Activated CD8-positive, alpha-beta memory T cell treated with anti-CD3 and anti-CD28 coated beads for 36 hours (primary cell): ENCODE results near the gene SIX4. TPM values are rescaled to one million over a fixed set of nuclear protein-coding genes. Genes with fewer than 3 reads are reported as not detected.

Source experiments
- CTCF ChIA-PET: fragments of 350-600 bp; sonication (Branson Sonifier 250); formaldehyde crosslinking; loops from one replicate; lab custom pipeline; 2021; ENCODE audit warnings: antibody characterized with exemption; lab: Charles Lee
- POLR2A ChIA-PET: fragments of 350-600 bp; sonication (Branson Sonifier 250); formaldehyde crosslinking; loops from one replicate; lab custom pipeline; 2021; ENCODE audit warnings: antibody characterized with exemption; lab: Charles Lee
- total RNA-seq, 2 experiments: library from RNA; stranded (reverse); gene quantifications; one replicate each; pipeline ENCODE4 v1.2.3, GENCODE V29; 2021

SIX4 gene
- total RNA-seq, 2 experiments from 2014 or later, result 0.10 to 0.17 TPM

DNA sequence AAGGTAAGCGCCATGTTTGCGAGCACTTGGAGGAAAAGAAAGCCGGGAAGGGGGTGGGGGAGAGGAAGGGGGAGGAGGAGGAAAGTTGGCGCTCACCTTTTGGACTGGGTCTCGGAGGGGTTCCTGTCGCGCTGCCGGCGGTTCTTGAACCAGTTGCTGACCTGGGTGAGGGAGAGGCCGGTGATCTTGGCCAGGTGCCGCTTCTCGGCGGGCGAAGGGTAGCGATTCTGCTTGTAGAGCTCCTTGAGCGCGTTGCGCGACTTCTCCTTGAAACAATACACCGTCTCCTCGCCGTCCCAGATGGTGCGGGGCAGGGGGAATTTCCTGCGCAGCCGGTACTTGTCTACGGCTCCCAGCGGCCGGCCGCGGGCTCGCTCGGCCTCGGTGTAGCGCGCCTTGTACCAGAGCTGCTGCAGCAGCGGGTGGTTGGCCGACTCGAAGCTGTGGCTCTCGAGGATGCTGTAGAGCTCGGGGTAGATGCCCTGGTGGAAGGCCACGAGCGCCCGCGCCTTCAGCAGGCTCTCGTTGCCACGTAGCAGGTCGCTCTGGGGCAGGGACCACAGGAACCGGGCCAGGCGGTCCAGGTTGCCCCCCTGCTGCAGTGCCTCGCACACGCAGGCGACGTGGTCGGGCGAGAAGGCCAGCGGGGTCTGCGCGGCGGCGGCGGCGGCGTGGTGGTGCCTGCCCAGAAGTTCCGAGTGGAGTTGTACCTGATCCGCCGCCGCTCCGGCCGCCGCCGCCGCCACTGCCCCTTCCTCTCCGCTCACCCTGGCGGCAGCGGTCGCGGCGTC is 840 bp downstream of the SIX4 start:
- ChIA-PET CTCF (interaction anchor here (1.1 kb wide), 1 partner anchor 257 kb away, joined by 3 read pairs; the partner anchor contains the start of gene TRMT5), POLR2A (interaction anchor here (0.6 kb wide), 1 partner anchor 321 kb away, joined by 5 read pairs; no protein-coding TSS in a partner anchor)

DNA sequence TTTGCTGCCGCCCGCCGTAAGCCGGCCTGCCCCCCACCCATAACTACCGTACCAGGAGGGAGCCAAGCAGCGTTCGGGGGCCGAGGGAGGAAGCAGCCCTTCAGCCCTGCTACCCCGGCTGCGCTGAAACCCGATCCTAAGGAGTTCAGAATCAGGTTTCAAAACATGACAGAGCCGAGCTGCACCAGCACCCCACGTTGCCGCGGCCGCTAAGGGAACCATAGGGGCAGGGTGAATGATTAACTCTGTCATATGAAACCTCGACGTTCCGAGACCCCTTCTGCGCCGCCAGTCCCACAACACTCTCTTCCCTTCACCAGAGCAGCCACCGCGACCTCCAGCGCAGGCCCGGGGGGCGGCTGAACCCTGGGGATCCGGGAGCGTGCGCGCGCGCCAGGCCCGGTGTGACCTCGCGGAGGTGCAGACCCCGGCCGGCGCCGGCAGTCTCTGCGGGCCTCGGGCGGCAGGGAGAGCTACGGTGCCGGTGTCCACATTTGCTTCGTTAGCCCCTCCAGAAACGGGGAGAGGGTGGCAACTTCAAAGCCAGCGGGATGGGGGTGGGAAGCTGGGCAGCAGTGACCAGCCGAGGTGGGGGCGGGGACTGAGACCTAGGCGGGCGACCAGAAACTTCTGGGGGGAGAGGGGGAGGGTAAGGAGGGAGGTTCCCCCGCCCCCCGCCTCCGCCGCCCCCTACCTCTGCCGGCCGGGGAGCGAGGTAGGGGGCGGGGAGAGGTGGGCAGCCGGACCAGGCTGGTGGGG is 1.6 kb downstream of the SIX4 start:
- POLR2A ChIA-PET, result interaction anchor here (0.6 kb wide), 1 partner anchor 321 kb away, joined by 5 read pairs; no protein-coding TSS in a partner anchor

DNA sequence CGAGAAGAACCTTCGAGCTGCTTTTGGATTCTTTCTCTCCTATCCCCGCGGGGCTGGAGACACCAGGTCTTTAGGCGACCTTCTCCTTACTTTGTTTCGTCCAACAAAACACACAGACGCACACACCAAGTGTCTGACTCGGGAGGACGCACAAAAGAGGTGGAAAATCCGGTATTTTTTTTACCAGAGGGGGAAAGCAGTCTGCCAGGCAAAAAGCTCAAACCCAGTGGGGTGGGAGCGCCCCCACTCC is 2.1 kb downstream of the SIX4 start:
- POLR2A ChIA-PET, result no interaction called here
- CTCF ChIA-PET, result no interaction called here

More for the DNA sequence above, 1.6 kb downstream of the SIX4 start:
- CTCF ChIA-PET, result interaction anchor here (0.6 kb wide), 1 partner anchor 458 kb away, joined by 3 read pairs; no protein-coding TSS in a partner anchor

DNA sequence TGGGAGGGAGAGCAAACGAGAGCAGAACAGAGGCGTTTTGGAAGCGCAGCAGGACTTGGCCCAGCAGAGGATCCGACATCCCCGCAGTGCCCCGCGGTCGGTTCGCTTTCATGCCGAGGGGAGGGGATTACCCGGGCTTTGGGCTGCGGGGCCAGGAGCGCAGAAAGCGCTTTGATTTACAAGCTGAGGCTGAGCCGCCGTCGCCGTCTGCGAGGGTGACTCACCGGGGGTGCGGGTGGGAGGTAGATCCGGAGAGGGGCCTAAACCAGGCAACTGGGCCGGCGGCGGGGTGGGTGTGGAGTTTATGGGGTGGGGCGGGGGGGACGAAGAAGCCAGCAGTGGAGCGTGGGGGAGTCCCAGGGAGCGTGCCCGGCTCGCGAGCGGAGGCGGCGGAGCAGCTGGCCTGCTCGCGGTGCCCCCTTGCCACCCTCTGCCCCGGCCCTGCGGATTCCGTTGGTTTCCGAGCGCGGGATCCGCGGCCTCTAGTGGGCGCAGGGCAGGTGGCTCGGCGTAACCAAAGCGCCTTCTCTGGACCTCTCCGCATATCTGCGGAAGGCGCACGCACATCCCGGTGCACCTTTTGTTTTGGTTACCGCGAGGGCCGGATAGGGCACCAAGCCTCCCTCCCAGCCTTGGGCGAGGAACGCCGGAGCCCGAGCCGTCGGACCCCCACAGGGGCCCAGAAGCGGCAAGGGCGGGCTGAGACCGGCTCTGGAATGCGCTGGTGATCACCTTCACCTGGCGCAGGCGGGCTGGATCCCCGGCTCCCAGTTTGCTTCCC is 2.6 kb downstream of the SIX4 start:
- ChIA-PET POLR2A (interaction anchor here (0.8 kb wide), 1 partner anchor 32 kb away, joined by 3 read pairs; no protein-coding TSS in a partner anchor), CTCF (interaction anchor here (0.6 to 1.4 kb wide), 3 partner anchors 12 to 249 kb away, joined by 3 to 4 read pairs (median 4); no protein-coding TSS in a partner anchor)

DNA sequence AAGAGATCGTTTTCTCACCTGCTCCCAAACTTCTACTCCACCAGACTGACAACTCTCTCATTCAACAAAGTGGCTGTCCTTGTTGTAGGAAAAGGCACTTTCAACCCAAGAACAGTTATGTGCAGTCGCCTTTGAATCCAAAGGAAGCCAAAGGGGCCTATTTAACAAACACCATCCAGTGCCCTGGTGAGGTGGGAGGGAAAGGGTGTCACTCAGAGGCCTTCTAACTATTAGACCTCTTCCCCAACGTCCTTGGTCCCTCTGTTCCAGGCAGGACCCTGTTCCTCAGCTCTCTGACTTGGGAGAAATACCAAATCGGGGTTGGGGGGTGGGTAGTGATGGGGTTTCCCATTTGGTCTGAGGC is 3.2 kb downstream of the SIX4 start:
- ChIA-PET POLR2A (interaction anchor here (0.8 kb wide), 1 partner anchor 32 kb away, joined by 3 read pairs; no protein-coding TSS in a partner anchor), CTCF (interaction anchor here (0.6 to 1.4 kb wide), 3 partner anchors 13 to 250 kb away, joined by 3 to 4 read pairs (median 4); no protein-coding TSS in a partner anchor)

DNA sequence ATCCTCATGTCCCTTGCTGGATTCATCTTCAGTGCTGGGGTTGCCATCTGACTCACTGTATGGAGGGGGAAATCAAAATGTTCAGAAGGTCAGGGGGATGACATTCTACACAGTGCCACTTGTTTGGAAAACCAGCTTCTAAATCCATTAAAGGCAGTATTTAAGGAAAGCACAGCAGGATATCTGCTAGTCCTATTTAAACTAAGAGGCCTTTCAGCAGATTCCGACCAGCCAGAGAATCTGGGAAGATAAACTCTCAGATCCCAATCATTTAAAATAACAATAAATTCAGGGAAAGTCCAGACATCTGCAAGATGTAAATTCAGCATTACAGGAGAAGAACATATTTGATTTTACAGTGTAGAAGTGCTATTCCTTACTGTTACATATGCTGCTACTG is 3.8 kb downstream of the SIX4 start:
- CTCF ChIA-PET, result interaction anchor here (0.6 to 1.4 kb wide), 3 partner anchors 13 to 250 kb away, joined by 3 to 4 read pairs (median 4); no protein-coding TSS in a partner anchor

DNA sequence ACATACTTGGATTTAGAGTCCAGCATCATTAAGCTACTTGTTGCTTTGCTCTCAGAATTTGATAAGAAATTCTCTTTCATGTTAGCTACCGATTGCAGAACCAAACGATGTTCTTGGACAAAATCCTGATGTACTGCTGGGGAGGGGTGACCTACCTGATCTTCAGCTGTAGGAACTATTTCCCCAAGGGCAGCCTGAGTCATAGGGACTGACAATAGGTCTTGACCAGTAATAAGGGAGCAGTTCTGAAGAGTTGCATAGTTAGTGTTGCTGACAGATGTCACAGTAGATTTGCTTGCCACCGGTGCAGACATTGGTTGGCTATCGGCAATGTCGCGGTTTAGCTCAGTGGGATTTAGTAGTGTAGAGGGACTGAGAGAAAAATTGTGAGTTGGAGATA is 10.6 kb downstream of the SIX4 start:
- POLR2A ChIA-PET, result no interaction called here
- CTCF ChIA-PET, result interaction anchor here (0.6 kb wide), 1 partner anchor 12 kb away, joined by 5 read pairs; no protein-coding TSS in a partner anchor

More for the DNA sequence above, 3.8 kb downstream of the SIX4 start:
- POLR2A ChIA-PET, result no interaction called here

DNA sequence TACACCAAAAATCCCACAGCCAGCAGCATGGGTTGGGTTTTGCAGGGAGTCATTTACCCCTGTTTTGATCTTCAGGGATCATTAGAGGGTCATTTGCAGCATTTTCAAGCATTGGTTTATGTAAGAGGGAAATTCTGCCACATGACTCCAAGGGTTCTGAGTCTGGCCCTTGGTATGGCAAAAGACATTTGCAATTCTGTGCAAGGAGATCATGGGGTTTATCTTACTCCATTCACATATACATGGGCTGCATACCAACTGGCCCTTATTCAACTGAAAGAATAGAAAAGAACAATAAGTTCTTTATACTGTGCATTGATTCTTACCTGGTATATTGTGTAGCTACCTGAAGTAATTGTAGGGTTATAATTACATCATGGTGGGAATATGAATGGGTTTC is 13.7 kb downstream of the SIX4 start:
- POLR2A ChIA-PET, result no interaction called here
- CTCF ChIA-PET, result no interaction called here

DNA sequence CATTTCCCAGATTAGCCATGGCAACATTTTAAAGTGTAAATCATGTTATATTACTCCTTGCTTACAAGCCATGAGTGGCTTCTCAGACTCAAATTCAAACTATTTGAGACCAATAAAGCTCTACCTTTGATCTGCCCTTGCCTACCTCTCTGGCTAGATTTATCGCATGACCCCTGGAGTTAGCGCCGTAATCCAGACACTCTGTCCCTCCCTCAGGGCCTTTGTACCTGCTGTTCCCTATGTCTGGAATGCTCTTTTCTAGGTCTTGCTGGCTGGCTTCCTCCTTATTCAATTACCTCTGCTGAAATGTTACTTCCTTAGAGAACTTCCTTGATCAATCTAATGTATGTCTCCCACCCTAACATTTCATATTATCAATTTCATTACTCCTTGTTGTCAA is 16.3 kb downstream of the SIX4 start:
- ChIA-PET POLR2A (no interaction called here), CTCF (no interaction called here)

DNA sequence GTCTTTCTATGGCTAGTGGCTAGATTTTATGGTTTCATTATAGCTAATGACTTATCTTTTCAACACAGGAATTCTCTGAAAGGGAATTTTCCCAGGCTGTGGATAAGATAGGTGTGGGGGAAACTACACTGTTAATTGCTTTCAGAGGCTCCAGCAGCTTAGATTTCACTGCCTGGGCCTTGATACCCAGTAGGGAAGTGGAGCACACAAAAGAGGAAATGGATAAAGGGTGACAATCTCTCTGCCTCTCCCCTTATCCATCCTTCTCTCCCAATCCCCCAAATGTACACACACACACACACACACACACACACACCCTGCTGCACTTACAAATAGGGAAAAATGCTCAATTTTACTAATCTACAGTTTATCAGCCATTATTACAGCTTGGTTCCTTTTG is 19.1 kb downstream of the SIX4 start:
- ChIA-PET POLR2A (interaction anchor here (0.7 kb wide), 1 partner anchor 1128 kb away, joined by 7 read pairs; no protein-coding TSS in a partner anchor), CTCF (no interaction called here)

DNA sequence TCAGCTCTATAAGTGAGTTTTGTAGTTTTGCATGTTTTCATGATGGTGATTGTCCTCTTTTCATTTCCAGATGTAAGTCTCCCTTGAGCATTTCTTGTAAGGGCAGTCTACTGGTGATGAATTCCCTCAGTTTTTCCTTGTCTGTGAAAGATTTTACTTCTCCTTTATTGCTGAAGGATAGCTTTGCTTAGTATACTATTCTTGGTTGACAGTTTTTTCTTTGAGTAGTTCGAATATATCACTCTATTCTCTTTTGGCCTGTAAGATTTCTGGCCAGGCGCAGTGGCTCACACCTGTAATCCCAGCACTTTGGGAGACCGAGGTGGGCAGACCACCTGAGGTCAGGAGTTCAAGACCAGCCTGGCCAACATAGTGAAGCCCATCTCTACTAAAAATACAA is 23.6 kb downstream of the SIX4 start:
- CTCF ChIA-PET, result interaction anchor here (1.1 kb wide), 1 partner anchor 75 kb away, joined by 4 read pairs; no protein-coding TSS in a partner anchor
- POLR2A ChIA-PET, result no interaction called here

DNA sequence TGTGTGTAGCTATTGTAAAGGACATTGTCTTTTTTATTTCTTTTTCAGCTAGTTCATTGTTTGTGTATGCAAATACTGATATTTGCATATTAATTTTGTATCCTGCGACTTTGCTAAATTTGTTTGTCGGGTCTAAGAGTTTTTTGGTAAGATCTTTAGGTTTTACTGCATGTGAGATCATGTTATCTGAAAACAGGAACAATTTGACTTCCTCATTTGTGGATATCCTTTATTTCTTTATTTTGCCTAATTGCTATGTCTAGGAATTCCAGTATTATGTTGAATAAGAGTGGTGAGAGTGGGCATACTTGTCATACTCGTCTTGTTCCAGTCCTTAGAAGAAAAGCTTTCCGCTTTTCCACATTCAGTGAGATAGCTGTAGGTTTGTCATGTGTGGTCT is 28.8 kb downstream of the SIX4 start:
- POLR2A ChIA-PET, result no interaction called here
- CTCF ChIA-PET, result no interaction called here

DNA sequence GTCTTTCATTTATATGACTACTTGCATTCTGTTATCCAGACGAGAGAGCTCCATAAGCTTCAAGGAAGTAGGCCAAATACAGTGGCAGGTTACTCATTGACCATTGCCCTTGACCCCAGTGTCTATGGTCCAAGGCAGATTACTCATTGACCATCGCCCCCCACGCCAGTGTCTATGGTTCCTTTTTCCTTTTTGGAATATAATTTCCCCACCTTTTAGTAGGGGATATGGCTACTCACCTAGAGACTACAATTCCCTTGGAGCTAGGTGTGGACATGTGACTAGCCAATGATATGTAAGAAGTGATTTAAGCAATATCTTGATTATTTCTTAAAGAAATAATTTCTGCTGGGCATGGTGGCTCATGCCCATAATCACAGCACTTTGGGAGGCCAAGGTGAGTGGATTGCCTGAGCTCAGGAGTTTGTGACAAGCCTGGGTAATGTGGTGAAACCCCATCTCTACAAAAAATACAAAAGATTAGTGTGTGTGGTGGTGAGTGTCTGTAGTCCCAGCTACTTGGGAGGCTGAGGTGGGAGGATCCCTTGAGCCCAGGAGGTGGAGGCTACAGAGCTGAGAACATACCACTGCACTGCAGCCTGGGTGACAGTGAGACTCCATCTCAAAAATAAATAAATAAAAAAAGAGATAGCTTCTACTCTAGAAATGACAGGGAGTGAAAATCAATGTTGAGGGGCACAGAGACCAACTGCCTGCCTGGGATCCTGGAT is 32.6 kb downstream of the SIX4 start:
- POLR2A ChIA-PET, result no interaction called here

DNA sequence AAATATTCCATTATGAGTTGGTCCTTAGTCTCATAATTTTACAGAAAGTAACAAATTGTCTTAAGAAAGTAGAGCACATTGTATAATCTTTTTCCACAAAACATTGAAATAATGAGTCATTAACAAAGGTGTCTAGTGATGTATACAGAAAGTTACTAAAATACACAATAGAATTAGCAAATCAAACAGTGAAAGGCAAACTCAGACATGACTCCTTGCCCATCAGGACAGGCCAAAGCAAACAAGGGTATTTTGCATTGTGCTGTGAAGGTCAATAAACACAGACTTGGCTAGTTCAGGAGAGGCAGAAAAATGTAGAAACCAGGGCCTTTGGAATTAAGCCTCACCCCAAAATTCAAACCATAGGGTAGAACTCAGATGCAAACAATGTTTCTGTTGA is 37.3 kb downstream of the SIX4 start:
- CTCF ChIA-PET, result no interaction called here
- POLR2A ChIA-PET, result no interaction called here

More for the DNA sequence above, 32.6 kb downstream of the SIX4 start:
- CTCF ChIA-PET, result no interaction called here

DNA sequence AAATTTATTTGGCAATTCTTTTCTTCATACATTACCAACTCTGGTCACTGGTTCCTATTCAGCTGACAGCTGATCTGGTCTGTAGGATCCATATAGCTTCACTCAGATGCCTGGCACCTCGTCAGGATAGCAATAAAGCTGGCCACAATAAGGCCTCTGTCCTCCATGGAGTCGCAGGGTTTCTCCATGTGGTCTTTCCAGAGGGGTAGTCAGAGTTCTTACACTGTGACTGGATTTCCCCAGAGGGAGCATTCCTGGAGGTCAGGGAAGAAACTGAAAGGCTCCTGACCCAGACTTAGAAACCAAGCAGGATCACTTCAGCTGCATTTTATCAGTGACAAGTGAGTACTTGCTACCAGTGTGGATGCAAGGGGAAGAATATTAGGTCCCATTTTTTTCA is 39.9 kb downstream of the SIX4 start:
- ChIA-PET POLR2A (no interaction called here), CTCF (no interaction called here)

DNA sequence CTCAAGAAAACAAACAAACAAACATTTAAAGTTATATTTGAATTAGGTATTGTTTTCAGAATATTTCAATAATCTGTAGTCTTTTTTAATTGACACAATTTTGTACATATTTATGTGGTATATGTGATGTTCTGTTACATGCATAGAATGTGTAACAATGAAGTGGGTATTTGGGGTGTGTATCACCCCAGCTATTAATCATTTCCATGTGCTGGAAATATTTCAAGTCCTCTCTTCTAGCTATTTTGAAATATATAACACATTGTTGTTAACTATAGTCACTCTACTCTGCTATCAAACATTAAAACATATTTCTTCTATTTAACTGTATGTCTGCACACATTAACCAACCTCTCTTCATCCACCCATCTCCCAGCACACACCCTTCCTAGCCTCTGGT is 42.9 kb downstream of the SIX4 start:
- ChIA-PET POLR2A (no interaction called here), CTCF (no interaction called here)

DNA sequence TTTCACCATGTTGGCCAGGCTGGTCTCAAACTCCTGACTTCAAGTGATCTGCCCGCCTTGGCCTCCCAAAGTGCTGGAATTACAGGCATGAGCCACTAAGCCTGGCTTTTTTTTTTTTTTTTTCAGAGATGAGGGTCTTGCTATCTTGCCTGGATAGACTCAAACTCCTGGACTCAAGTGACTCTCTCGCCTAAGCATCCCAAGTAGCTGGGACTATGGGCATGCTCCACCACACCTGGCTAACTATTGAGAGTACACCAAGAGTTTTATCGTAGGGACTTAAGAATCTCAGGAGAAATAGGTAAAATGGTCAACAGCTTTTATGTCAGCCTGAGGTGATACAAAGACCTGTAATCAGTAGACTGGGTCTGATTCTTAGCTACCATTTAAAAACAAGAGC is 43.6 kb downstream of the SIX4 start:
- POLR2A ChIA-PET, result no interaction called here

DNA sequence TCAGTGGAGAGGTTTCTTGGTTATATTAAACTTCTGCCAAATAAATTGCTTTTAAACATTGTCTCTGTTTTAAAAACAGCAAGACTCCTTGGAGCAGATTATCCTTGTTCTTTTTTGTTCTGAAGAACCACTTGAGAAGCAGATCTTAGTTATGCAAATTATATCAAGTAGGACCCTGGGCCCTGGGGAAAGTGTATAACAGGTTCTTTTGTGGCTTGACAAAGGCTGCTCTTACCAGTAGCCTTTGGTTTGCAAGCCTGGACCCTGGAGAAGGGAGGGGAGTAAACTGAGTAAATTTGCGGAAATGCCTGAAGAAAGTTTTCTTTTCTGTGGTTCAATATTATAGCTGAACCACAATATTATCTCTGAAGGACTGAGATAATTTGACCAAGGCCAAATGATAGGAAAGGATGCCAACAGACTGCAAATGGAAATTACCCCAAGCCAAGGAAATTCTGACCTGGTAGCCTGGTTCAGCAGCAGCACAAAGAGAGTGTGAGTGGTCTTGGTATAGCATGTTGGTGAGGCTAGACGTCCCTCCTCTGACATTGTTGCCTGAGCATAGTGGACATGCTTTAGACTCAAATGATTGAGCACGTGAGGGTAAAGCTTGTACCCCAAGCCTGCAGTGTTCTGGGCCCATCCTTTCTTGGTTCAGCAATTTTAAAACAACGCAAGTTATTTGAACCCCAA is 44.4 kb downstream of the SIX4 start:
- CTCF ChIA-PET, result no interaction called here

More for the DNA sequence above, 43.6 kb downstream of the SIX4 start:
- CTCF ChIA-PET, result interaction anchor here (0.7 kb wide), 1 partner anchor 1069 kb away, joined by 3 read pairs; no protein-coding TSS in a partner anchor

More for the DNA sequence above, 44.4 kb downstream of the SIX4 start:
- POLR2A ChIA-PET, result no interaction called here
